Mucosa of descending colon (tissue), 3 donors: ENCODE results near the gene RFX2. TPM values are rescaled to one million over a fixed set of nuclear protein-coding genes. Genes with fewer than 3 reads are reported as not detected.

Experiments
- ATAC-seq: fragments of 200-7000 bp; cut with Tn5 transposase; one replicate; pipeline ENCODE4 v1.9.1; 2020; ENCODE audit warnings: mild to moderate bottlenecking, moderate library complexity
- DNase-seq, 3 donors: peaks; one replicate each; pipeline ENCODE4 v3.0.0-alpha.2; 2020
- H3K36me3 ChIP-seq: fragments of 200-600 bp; one replicate; pipeline ENCODE4 v1.8.0; 2021; ENCODE audit warnings: low read depth, mild to moderate bottlenecking
- H3K4me1 ChIP-seq: fragments of 200-600 bp; one replicate; pipeline ENCODE4 v1.8.0; 2021; ENCODE audit warnings: low read depth, mild to moderate bottlenecking
- H3K4me3 ChIP-seq: fragments of 200-600 bp; one replicate; pipeline ENCODE4 v1.8.0; 2021; ENCODE audit warnings: mild to moderate bottlenecking
- H3K9me3 ChIP-seq: fragments of 200-600 bp; one replicate; pipeline ENCODE4 v1.8.0; 2021; ENCODE audit warnings: mild to moderate bottlenecking
- intact Hi-C, 2 donors: fragments of 100-400 bp; cut with DNase I in 1 of 2; cut with micrococcal nuclease in 1 of 2; formaldehyde crosslinking; loops; one replicate each; pipeline versions ENCODE4 v1.11.0 to v1.11.1; 2022; cut with DNase I, micrococcal nuclease
- total RNA-seq, 3 donors: library from RNA; stranded (reverse); fragmentation: NEBNext Ultra II Directional in 2 of 3; extraction: Animal tissue kit (Norgen Biotek cat#: 25700) in 2 of 3; gene quantifications; one replicate each; pipeline versions ENCODE4 v1.2.1 to v1.2.4, GENCODE V29; 2021 to 2023
- TF ChIP-seq, protein P1 (sequence below): fragments of 200-600 bp; IDR thresholded peaks from one replicate; pipeline ENCODE4 v1.8.0; 2022; ENCODE audit warnings: antibody characterized with exemption, mild to moderate bottlenecking
- donor health status: DM: no; HTN: no; CAD: no; lungs with moderate emphysema.
- donor health status: DM: no; HTN: no; CAD: no.
- donor health status: DM: no; HTN: yes; CAD: no.

Gene RFX2
- total RNA-seq, 3 donors from 2014 or later = 5.6 to 14.6 (median 7.2) TPM

DNA sequence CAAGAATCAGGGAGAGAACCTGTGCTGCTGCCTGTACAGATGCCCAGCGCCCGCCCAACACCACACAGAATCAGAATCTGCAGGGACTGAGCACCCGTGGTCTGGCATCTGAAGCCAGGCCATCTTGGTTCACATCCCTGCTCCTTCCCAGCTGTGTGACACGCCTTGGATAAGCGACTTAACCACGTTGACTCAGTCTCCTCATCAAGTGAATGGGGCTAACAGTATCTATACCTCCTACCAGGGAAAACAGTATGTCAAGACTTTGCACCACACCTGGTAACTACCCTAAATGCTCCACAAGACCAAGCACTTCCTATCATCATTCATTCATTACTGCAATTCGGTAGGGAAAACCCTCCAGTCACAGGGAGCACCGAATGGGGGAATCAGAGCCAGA lies 133.5 kb downstream of the RFX2 start:
- H3K36me3 ChIP-seq = no peaks in the 10 kb centered on the region
- H3K4me3 ChIP-seq = no peak overlapping the region
- H3K9me3 ChIP-seq = no peaks in the 10 kb centered on the region
- peaks cover 47% of the 10 kb centered on the region for H3K4me1 ChIP-seq
- ATAC-seq (no peak), DNase-seq (no peak)
- TF ChIP-seq, protein P1, sequence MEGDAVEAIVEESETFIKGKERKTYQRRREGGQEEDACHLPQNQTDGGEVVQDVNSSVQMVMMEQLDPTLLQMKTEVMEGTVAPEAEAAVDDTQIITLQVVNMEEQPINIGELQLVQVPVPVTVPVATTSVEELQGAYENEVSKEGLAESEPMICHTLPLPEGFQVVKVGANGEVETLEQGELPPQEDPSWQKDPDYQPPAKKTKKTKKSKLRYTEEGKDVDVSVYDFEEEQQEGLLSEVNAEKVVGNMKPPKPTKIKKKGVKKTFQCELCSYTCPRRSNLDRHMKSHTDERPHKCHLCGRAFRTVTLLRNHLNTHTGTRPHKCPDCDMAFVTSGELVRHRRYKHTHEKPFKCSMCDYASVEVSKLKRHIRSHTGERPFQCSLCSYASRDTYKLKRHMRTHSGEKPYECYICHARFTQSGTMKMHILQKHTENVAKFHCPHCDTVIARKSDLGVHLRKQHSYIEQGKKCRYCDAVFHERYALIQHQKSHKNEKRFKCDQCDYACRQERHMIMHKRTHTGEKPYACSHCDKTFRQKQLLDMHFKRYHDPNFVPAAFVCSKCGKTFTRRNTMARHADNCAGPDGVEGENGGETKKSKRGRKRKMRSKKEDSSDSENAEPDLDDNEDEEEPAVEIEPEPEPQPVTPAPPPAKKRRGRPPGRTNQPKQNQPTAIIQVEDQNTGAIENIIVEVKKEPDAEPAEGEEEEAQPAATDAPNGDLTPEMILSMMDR = no peak
- intact Hi-C loops = no loop called here

DNA sequence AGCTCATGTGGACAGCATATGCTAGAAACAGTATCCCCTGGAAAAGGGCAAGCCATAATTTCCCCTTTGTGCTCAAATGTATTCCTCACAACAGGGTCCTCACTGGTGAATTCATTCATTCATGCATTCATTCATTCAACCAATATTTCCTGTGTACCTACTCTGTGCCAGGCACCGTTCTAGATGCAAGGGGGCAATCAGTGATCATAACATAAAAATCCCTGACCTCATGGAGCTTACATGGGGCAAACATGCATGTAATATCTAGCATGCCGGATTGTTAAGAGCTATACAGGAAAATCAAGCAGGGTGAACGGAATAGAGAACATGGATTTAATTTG lies 134.9 kb downstream of the RFX2 start:
- intact Hi-C loops = no loop called here
- TF ChIP-seq, protein P1 = no peak
- Histone ChIP-seq H3K4me3 (no peak overlapping the region), H3K9me3 (no peaks in the 10 kb centered on the region), H3K4me1 (peaks cover 47% of the 10 kb centered on the region), H3K36me3 (no peaks in the 10 kb centered on the region)
- ATAC-seq (no peak), DNase-seq (no peak)

DNA sequence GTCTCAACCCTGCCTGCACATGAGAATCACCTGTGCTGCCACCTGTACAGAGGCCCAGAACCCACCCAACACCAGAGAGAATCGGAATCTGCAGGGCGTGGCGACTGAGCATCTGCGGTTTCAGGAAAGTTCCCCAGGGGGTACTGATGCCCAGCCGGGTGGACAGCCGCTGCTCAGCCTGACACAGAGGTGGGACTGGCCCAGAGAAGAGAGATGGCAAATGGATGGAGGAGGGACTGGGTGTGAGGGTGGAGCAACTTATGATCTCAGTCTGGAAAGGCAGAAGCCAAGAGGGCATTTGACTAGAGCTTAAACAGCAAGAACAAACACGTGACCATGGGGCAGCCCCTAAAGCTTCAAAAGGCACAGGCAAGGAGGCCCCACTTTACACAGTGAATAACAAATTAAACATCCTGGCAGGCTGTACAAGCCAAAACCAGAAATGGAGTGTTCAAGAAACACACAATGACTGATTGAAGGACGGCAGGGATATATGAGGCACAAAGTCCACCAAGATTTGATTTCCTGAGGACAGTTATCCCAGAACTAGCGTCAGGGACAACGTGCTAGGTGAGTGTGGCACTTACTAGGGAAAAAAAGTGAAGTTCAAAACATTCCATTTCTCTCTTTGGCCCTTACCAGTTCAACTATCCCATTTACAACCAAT lies 135.4 kb downstream of the RFX2 start:
- Histone ChIP-seq H3K4me3 (no peak overlapping the region), H3K4me1 (peaks cover 47% of the 10 kb centered on the region), H3K36me3 (no peaks in the 10 kb centered on the region), H3K9me3 (no peaks in the 10 kb centered on the region)
- intact Hi-C loops = no loop called here
- ATAC-seq (peak; percentile 33), DNase-seq (no peak)
- TF ChIP-seq, protein P1 = no peak

DNA sequence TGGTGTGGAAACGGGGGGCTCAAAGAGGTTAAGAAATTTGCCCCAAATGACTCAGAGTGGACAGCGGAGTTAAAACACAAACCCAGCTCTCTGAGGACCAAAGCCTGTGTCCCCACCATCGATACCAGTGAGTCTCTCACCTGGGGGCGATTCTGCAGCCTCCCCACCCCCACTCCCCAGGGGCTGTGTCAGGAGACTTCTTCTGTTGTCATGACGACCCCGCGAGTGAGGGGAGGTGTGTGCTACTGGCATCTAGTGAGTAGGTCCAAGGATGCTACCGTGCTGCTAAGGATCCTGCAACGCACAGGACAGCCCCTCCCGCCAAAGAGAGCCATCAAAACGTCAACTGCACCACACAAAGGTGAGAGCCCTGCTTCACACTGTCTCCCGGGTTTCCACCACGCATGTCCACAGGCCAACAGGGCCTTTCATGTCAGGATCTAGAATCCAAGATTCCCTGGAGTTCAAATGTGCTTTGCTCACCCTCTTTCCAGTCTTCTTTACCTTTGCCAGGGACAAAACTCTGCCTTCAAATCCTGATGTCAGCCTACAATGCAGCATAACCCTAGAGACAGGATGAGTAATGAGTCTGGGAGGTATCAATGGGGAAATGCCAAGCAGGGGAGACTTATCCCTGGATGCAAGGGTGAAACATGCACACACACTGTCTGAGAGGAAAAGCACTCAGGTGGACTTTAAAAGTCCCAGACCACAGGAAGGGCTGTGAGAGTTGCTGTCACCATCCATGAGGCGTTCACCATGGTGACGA lies 136.2 kb downstream of the RFX2 start:
- DNase-seq = no peak
- peaks cover 42% of the 10 kb centered on the region for H3K4me1 ChIP-seq

DNA sequence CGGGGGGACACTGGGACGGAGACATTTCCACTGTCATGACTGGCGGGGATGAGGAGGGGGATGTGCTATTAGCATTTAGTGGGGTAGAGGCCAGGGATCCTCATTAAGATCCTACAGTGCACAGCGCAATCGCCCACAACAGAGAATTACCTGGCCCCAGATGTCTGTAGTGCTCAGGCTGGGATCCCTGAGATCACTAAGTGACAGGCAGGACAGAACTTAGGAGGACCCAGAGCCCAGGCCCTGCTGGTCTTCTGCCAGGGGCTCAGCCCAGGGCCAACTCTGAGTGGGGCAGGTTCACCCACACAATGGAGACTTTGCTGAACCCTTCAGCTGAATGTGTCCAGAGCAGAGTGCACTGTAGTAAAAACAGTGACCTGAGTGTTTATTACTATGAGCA lies 136.9 kb downstream of the RFX2 start:
- no peaks in the 10 kb centered on the region for H3K36me3 ChIP-seq
- H3K4me3 ChIP-seq = no peak overlapping the region
- TF ChIP-seq, protein P1 = no peak
- ATAC-seq = no peak
- peaks cover 44% of the 10 kb centered on the region for H3K4me1 ChIP-seq
- intact Hi-C loops = no loop called here
- H3K9me3 ChIP-seq = no peaks in the 10 kb centered on the region
- no peak for DNase-seq

More for the DNA sequence above, 136.2 kb downstream of the RFX2 start:
- no peaks in the 10 kb centered on the region for H3K36me3 ChIP-seq
- H3K4me3 ChIP-seq = no peak overlapping the region
- intact Hi-C loops = no loop called here
- TF ChIP-seq, protein P1 = no peak
- no peaks in the 10 kb centered on the region for H3K9me3 ChIP-seq
- ATAC-seq = no peak
